Activated T-cell treated with anti-CD3 and anti-CD28 coated beads, Interleukin-2, amount 50 U/mL, for 24 hours (primary cell): ENCODE data around the gene SLC39A10.
A peak's percentile ranks its signal among the peaks of the same experiment; 100 is the strongest.
"Not testable (repeated sequence)": the region's sequence is repeated elsewhere in the genome, so short reads cannot be mapped to it uniquely, and the experiment has no call there.

Source experiments
- DNase-seq: peaks from one replicate; pipeline ENCODE4 v3.0.0-alpha.2; 2020
- H3K27ac Mint-ChIP-seq: 2 replicates; pipeline ENCODE4 v1.8.0; 2020; ENCODE audit warnings: mild to moderate bottlenecking, mixed read lengths
- H3K27me3 Mint-ChIP-seq: 2 replicates; pipeline ENCODE4 v1.8.0; 2020; ENCODE audit warnings: mixed read lengths
- H3K36me3 Mint-ChIP-seq: 2 replicates; pipeline ENCODE4 v1.8.0; 2020; ENCODE audit warnings: low read depth, mixed read lengths
- H3K4me1 Mint-ChIP-seq: 2 replicates; pipeline ENCODE4 v1.8.0; 2020; ENCODE audit warnings: low read depth, mixed read lengths
- H3K4me3 Mint-ChIP-seq: 2 replicates; pipeline ENCODE4 v1.8.0; 2020; ENCODE audit warnings: mild to moderate bottlenecking, moderate library complexity, mixed read lengths
- H3K9me3 Mint-ChIP-seq: 2 replicates; pipeline ENCODE4 v1.8.0; 2020; ENCODE audit warnings: mixed read lengths

SLC39A10 gene

GRCh38 chr2:195657634-195658540, 861 bp downstream of the SLC39A10 start:
- H3K9me3 Mint-ChIP-seq = no peaks in the 10 kb centered on the region
- peak overlapping the region; percentile 99 for H3K27ac Mint-ChIP-seq
- H3K4me1 Mint-ChIP-seq = peaks cover 49% of the 10 kb centered on the region
- H3K4me3 Mint-ChIP-seq = peak overlapping the region; percentile 97
- peak; percentile 80 for DNase-seq
- H3K36me3 Mint-ChIP-seq = peaks cover 38% of the 10 kb centered on the region
- no peaks in the 10 kb centered on the region for H3K27me3 Mint-ChIP-seq

- Mint-ChIP-seq H3K9me3 (no peaks in the 10 kb centered on the region), H3K27ac (peak overlapping the region; percentile 99), H3K36me3 (peaks cover 38% of the 10 kb centered on the region), H3K4me3 (peak overlapping the region; percentile 97), H3K4me1 (peaks cover 50% of the 10 kb centered on the region), H3K27me3 (no peaks in the 10 kb centered on the region)
- DNase-seq = no peak
Observed at GRCh38 chr2:195658541-195658890, 1.5 kb downstream of the SLC39A10 start.

GRCh38 chr2:195659114-195659513, 2.1 kb downstream of the SLC39A10 start:
- Mint-ChIP-seq H3K9me3 (no peaks in the 10 kb centered on the region), H3K4me1 (peaks cover 50% of the 10 kb centered on the region), H3K27ac (peak overlapping the region; percentile 99), H3K36me3 (peaks cover 38% of the 10 kb centered on the region), H3K4me3 (peak overlapping the region; percentile 97), H3K27me3 (no peaks in the 10 kb centered on the region)
- no peak for DNase-seq

GRCh38 chr2:195659982-195660890, 3.2 kb downstream of the SLC39A10 start:
- Mint-ChIP-seq H3K27me3 (no peaks in the 10 kb centered on the region), H3K9me3 (no peaks in the 10 kb centered on the region), H3K4me1 (peaks cover 51% of the 10 kb centered on the region), H3K4me3 (peak overlapping the region; percentile 97), H3K36me3 (peaks cover 38% of the 10 kb centered on the region), H3K27ac (peak overlapping the region; percentile 99)
- peak; percentile 63 for DNase-seq

GRCh38 chr2:195662138-195662537, 5.1 kb downstream of the SLC39A10 start:
- DNase-seq = no peak
- Mint-ChIP-seq H3K9me3 (no peaks in the 10 kb centered on the region), H3K36me3 (peaks cover 36% of the 10 kb centered on the region), H3K27ac (peak overlapping the region; percentile 87), H3K4me1 (peaks cover 59% of the 10 kb centered on the region), H3K27me3 (no peaks in the 10 kb centered on the region), H3K4me3 (no peak overlapping the region)

GRCh38 chr2:195663007-195663406, 6.0 kb downstream of the SLC39A10 start:
- H3K27me3 Mint-ChIP-seq = no peaks in the 10 kb centered on the region
- H3K9me3 Mint-ChIP-seq = no peaks in the 10 kb centered on the region
- H3K27ac Mint-ChIP-seq = peak overlapping the region; percentile 76
- no peak overlapping the region for H3K4me3 Mint-ChIP-seq
- no peak for DNase-seq
- H3K4me1 Mint-ChIP-seq = peaks cover 65% of the 10 kb centered on the region
- H3K36me3 Mint-ChIP-seq = peaks cover 28% of the 10 kb centered on the region

- Mint-ChIP-seq H3K9me3 (no peaks in the 10 kb centered on the region), H3K4me1 (peaks cover 70% of the 10 kb centered on the region), H3K27me3 (no peaks in the 10 kb centered on the region), H3K4me3 (no peak overlapping the region), H3K27ac (peak overlapping the region; percentile 50), H3K36me3 (peaks cover 13% of the 10 kb centered on the region)
- no peak for DNase-seq
Observed at GRCh38 chr2:195664528-195664927, 7.5 kb downstream of the SLC39A10 start.

GRCh38 chr2:195665153-195665552, 8.1 kb downstream of the SLC39A10 start:
- not testable (repeated sequence) for H3K27me3 Mint-ChIP-seq, H3K4me3 Mint-ChIP-seq, DNase-seq, H3K9me3 Mint-ChIP-seq, H3K36me3 Mint-ChIP-seq, H3K27ac Mint-ChIP-seq
- H3K4me1 Mint-ChIP-seq = peaks cover 64% of the 10 kb centered on the region

- Mint-ChIP-seq H3K36me3 (peaks cover 3% of the 10 kb centered on the region), H3K4me3 (no peak overlapping the region), H3K27ac (peak overlapping the region; percentile 27), H3K9me3 (no peaks in the 10 kb centered on the region), H3K27me3 (no peaks in the 10 kb centered on the region), H3K4me1 (peaks cover 60% of the 10 kb centered on the region)
- no peak for DNase-seq
Observed at GRCh38 chr2:195666113-195666712, 9.2 kb downstream of the SLC39A10 start.

GRCh38 chr2:195667974-195668373, 10.9 kb downstream of the SLC39A10 start:
- DNase-seq = no peak
- peaks cover 7% of the 10 kb centered on the region for H3K36me3 Mint-ChIP-seq
- H3K4me1 Mint-ChIP-seq = peaks cover 52% of the 10 kb centered on the region
- H3K4me3 Mint-ChIP-seq = no peak overlapping the region
- no peaks in the 10 kb centered on the region for H3K9me3 Mint-ChIP-seq
- no peaks in the 10 kb centered on the region for H3K27me3 Mint-ChIP-seq
- no peak overlapping the region for H3K27ac Mint-ChIP-seq

GRCh38 chr2:195670191-195670590, 13.2 kb downstream of the SLC39A10 start:
- peaks cover 51% of the 10 kb centered on the region for H3K4me1 Mint-ChIP-seq
- H3K27me3 Mint-ChIP-seq = no peaks in the 10 kb centered on the region
- peaks cover 11% of the 10 kb centered on the region for H3K36me3 Mint-ChIP-seq
- DNase-seq = no peak
- H3K27ac Mint-ChIP-seq = no peak overlapping the region
- H3K4me3 Mint-ChIP-seq = no peak overlapping the region
- H3K9me3 Mint-ChIP-seq = no peaks in the 10 kb centered on the region

GRCh38 chr2:195671563-195671962, 14.5 kb downstream of the SLC39A10 start:
- H3K4me1 Mint-ChIP-seq = peaks cover 49% of the 10 kb centered on the region
- H3K27ac Mint-ChIP-seq = no peak overlapping the region

GRCh38 chr2:195672674-195673073, 15.6 kb downstream of the SLC39A10 start:
- H3K4me3 Mint-ChIP-seq = no peak overlapping the region
- peaks cover 48% of the 10 kb centered on the region for H3K4me1 Mint-ChIP-seq
- no peak for DNase-seq
- H3K27me3 Mint-ChIP-seq = no peaks in the 10 kb centered on the region
- no peak overlapping the region for H3K27ac Mint-ChIP-seq
- peaks cover 15% of the 10 kb centered on the region for H3K36me3 Mint-ChIP-seq
- H3K9me3 Mint-ChIP-seq = no peaks in the 10 kb centered on the region

More at GRCh38 chr2:195671563-195671962, 14.5 kb downstream of the SLC39A10 start:
- Mint-ChIP-seq H3K9me3 (no peaks in the 10 kb centered on the region), H3K27me3 (no peaks in the 10 kb centered on the region), H3K4me3 (no peak overlapping the region), H3K36me3 (peaks cover 15% of the 10 kb centered on the region)
- DNase-seq = no peak

- Mint-ChIP-seq H3K27me3 (no peaks in the 10 kb centered on the region), H3K4me1 (peaks cover 46% of the 10 kb centered on the region), H3K9me3 (no peaks in the 10 kb centered on the region), H3K36me3 (peaks cover 17% of the 10 kb centered on the region), H3K4me3 (no peak overlapping the region), H3K27ac (no peak overlapping the region)
- DNase-seq = no peak
Observed at GRCh38 chr2:195674491-195675221, 17.6 kb downstream of the SLC39A10 start.
